NCI-H82 treated with DMSO at 0.1 percent for 48 hours (cell line): ENCODE measurements around the gene OR2V1.
"Not testable (repeated sequence)": the region's sequence is repeated elsewhere in the genome, so short reads cannot be mapped to it uniquely, and the experiment has no call there.

Experiments used
- DNase-seq: peaks from one replicate; lab custom pipeline; 2025; ENCODE audit not compliant: unreplicated experiment; lab: John Stamatoyannopoulos, UW

The OR2V1 gene

GRCh38 chr5:181160152-181160754 is 29.3 kb upstream of the OR2V1 start:
- no peak for DNase-seq

DNA sequence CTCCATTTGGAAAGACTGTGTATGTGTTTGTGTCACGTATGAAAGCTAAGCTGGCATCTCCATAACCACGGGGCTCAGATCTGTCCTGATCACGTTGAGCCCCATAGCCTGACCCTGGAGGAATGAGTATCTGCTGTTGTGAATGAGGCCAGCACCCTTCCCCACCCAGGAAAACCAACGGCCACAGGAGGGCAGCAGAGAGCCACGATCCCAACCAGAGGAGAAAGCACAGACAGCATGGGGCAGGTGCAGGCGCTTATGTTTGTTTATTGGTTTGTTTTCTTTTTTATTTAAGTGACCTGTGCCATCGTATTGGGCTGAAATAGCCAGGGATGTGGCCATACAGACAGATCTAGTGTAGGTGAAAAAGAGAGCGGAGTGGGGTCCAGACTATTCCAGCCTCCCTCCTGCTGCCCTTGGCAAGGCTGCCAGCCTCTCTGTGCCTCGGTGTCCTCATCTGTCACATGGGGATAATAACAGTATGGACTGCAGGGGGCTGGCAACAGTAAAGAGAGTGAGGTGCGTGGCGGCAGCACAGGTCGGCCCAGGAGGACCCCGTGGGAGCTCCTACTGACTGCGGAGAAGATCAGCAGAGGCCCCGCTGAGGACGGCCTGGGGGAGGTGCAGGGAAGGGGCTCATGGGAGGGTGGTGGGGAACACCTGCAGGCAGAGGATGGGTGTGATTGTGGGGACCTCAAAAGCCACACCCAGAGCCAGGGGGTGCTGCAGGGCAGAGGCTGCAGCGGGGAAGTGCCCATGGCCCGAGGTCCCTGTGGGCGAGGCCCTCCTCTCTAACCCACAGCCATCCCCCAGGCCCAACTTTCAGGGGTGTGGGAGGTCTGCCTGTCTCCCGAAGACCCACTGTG is 28.6 kb upstream of the OR2V1 start:
- DNase-seq, result peak; percentile 40

DNA sequence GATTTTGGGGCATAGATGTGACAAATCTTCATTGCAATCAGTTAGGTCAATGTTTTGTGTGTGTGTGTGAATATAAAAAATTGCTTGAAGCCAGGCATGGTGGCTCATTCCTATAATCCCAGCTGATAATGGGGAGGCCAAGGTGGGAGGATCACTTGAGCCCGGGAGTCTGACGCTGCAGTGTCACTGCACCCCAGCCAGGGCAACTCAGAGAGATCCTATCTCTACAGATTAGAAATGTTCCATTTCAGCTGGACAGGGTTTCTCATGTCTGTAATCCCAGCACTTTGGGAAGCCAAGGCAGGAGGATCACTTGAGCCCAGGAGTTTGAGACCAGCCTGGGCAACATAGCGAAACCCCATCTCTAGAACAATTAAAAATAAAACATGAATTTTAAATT is 27.9 kb upstream of the OR2V1 start:
- DNase-seq, result no peak

DNA sequence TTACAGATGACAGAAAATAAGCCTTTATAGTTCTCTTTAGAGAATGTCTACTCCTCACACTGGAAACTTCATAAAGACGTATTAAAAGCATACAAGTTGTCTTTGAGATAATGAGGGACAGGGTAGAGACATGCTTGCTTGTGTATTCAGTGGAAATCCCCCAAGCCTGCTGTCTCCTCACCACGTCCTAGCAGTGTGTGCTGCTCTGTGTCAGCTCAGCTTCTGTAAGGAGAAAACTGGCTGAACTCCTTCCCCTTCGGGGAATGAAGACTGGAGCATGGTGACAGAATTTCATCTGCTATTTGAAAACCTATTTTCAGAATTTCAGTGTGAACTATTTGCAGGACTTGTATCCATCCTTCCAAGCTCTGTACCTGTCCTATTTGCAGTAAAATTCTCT is 25.8 kb upstream of the OR2V1 start:
- no peak for DNase-seq

DNA sequence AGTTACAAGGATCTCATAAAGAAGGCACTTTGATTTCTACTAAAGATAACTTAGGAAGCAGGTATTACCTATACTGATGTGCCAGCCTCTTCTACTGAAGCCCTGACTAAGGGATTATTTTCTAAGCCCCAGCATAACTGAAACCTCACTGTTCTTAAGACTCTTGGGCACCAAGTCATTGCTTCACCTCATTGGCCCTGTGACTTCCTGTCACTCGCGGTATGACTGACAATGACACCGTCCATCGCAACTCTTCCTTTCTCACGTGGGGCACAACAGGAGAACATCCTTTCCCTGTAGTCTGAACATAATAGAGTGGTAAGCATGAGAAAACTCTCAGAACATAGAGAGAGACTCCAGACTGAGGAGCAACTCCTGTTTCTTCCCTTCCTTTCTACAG is 22.8 kb upstream of the OR2V1 start:
- no peak for DNase-seq

DNA sequence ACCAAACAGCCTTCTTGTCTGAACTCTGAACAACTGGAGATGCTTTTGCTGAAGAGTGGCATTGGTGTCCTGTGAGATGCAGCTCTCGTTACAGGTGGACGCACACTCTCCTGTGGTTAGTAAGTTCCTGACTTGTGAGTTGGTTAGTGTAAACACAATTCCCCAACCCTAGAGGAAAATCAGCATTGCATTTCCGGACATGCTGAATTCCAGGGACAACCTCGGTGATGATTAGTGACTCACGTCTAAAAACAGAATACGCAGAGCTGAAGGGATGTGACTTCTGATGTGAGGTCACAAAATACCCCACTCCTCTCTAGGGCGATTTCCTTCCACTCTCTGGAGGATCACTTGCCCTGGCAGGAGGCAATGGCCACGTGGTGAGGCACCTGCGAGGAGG is 21.4 kb upstream of the OR2V1 start:
- no peak for DNase-seq

DNA sequence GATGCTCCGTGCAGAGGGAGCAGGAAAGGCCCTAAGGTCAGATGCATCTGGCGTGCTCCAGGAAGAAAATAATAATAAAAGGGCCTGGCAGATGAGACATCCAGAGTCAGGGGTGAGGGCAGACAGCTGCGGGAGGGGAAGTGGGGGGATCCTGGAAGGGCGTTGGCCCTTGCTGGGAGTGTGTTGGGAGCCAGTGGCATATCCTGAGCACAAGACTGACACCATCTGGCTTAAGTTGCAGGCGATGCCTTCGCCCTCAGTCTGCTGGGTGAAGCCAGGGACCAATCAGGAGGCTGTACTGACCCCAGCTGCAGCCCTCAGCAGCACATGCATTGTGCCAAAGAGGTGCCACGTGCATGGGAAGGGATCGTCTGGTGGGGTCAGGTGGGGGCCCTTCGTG is 20.2 kb upstream of the OR2V1 start:
- DNase-seq, result no peak

GRCh38 chr5:181149806-181150733 is 19.1 kb upstream of the OR2V1 start:
- no peak for DNase-seq

- DNase-seq, result no peak
Measured at GRCh38 chr5:181149355-181149754, 18.4 kb upstream of the OR2V1 start.

- not testable (repeated sequence) for DNase-seq
Measured at GRCh38 chr5:181146927-181147636, 16.1 kb upstream of the OR2V1 start, which contains the start of gene OR2V2. Gene OR2V2 (plus strand): TSS chr5:181147586. CDS start chr5:181154943, 7,357 bp downstream.

- DNase-seq, result no peak
Measured at GRCh38 chr5:181145133-181145532, 14.2 kb upstream of the OR2V1 start.

DNA sequence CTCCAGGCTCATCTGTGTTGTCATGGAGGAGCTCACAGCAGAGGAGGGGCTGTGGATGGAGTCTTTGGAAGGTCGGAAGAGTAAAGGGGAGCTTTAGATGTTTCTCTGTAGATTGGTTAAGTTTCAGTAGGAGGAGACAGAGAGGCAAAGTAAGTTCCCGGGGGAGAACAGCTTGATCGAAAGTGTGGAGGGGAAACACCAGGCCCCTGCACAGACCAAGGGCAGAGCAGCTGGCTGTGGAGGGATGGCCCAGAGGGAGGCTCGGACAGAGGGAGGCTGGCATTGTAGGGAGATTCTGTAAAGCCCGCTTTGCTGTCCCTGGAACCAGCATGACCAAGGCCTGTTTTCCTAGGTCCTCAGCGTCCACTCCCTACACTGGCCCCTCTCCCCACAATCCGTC is 11.1 kb upstream of the OR2V1 start:
- no peak for DNase-seq

GRCh38 chr5:181140766-181141165 is 9.8 kb upstream of the OR2V1 start:
- no peak for DNase-seq

DNA sequence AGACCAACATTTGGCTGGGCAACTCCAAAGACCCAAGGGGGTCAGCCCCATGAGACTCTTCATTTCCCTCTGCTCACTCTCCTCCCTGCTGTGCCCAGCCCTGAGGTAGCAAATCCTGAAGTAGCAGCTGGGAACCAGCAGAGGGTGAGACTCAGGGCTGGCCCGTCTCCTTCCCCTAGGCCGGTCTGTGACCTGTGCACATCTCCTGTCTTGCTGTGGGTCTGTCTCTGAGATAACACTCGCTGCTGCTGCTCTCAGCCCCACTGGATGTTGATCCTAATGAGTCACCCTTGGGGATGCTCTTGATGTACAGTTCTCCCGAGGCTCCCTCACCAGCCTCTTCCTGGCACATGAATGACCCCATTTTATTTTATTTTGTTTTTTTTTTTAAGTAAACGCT is 7.3 kb upstream of the OR2V1 start:
- DNase-seq, result no peak

DNA sequence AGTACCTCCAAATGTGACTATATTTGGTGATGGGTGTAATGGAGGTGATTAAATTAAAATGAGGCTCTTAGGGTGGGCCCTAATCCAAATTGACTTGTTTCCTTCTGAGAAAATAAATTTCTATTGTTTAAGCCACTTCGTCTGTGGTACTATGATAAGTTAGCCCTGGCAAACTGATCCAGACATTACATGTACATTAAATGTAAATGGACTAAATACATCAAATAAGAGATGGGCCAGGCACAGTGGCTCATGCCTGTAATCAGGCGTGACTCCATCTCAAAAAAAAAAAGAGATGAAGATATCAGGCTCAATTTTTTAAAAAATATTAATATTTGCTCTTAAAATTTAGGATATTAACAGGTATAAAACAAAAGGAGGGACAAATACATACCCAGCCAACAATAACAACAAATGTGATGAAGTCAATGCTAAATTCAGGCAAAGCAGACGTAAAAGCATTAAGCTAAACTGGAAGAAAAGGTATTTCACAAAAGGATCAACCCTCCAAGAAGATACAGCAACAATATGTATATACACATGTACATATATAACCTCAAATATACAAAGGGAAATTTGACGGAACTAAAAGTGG is 5.5 kb upstream of the OR2V1 start:
- no peak for DNase-seq

- no peak for DNase-seq
Measured at GRCh38 chr5:181134259-181134658, 3.3 kb upstream of the OR2V1 start.

- no peak for DNase-seq
Measured at GRCh38 chr5:181133610-181134231, 2.8 kb upstream of the OR2V1 start.

DNA sequence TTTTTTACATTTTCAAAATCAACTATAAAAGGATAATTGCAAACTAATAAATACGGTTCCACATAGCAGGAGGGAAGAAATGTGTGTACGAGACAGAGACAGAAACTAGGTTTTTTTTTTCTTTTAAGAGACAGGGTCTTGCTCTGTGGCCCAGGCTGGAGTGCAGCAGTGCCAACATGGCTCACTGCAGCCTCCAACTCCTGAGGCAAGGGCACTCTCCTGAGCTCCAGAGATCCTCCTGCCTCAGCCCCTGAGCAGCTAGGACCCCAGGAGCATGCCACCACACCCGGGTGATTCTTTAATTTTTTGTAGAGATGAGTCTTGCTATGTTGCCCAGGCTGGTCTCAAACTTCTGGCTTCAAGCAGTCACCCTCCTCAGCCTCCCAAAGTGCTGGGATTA is 2.1 kb upstream of the OR2V1 start:
- no peak for DNase-seq

GRCh38 chr5:181131514-181131913 is 545 bp upstream of the OR2V1 start:
- DNase-seq, result no peak

GRCh38 chr5:181130081-181130480 is 888 bp downstream of the OR2V1 start:
- DNase-seq, result not testable (repeated sequence)
